IPS-NIHi11 (cell line): ENCODE results near the gene RAD51B.
"Not testable (repeated sequence)": the region's sequence is repeated elsewhere in the genome, so short reads cannot be mapped to it uniquely, and the experiment has no call there.

Source experiments
- DNase-seq: peaks from one replicate; pipeline ENCODE4 v3.0.0; 2012; ENCODE audit warnings: mixed read lengths, low spot score

Gene RAD51B

DNA sequence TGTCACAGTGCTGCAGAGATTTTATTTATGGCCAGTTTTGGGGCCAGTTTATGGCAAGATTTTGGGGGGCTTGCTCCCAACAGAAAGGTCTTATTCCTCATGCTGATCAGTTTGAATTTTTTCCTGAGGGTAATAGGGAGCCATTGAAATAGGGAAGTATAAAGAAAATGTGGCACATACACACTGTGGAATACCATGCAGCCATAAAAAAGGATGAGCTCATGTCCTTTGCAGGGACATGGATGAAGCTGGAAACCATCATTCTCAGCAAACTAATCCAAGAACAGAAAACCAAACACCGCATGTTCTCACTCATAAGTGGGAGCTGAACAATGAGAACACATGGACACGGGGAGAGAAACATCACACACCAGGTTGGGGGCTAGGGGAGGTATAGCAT is 483.4 kb downstream of the RAD51B start:
- DNase-seq = not testable (repeated sequence)

DNA sequence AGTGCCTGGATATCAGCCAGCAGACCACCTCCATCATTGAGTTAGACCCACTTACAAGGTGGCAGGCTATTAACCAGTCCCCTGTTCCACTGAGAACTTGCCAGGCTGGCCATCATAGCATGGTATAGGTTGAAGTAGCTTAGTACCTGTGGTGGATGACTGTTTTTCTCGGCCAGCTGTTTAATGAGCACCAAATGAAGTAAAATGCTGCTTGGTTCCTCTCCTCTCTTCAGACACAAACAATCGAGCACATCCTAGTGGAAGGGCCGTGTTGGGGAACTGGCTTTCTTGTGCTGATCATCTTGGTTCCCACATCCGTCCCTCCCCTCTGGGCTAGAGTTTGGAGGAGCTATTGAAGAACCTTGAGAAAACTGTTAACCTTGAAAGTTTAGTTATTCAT is 486.2 kb downstream of the RAD51B start:
- no peak for DNase-seq

DNA sequence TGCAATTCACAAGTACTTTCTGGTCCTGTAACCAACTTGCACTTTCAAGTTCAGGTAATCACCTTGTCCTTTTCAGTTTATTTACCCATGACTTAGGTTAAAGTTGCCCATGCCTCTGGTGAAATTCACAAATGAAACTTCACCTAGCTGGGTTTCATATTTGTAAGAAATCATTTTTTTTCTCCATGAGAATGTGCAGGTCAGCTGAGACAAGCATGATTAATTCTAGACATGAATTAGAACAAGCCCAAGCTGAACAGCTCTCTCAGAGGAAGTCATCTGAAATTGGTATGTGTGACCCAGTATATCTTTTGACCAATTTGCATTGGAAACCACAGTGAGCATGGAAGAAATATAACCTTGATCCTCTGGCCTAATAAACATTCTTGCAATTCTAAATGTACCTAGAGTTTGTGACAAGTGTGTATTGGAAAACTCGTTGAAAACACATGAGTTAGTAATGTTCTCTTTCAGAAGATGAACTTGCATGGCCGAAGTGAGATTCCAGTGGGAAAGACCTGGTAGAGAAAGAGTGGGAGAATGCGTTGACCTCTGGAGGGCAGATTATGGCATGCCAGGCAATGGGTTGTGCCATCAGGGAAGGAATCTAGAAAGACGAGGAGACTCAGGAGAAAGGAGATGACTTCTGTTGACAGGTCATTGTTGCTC is 486.8 kb downstream of the RAD51B start:
- DNase-seq = no peak

DNA sequence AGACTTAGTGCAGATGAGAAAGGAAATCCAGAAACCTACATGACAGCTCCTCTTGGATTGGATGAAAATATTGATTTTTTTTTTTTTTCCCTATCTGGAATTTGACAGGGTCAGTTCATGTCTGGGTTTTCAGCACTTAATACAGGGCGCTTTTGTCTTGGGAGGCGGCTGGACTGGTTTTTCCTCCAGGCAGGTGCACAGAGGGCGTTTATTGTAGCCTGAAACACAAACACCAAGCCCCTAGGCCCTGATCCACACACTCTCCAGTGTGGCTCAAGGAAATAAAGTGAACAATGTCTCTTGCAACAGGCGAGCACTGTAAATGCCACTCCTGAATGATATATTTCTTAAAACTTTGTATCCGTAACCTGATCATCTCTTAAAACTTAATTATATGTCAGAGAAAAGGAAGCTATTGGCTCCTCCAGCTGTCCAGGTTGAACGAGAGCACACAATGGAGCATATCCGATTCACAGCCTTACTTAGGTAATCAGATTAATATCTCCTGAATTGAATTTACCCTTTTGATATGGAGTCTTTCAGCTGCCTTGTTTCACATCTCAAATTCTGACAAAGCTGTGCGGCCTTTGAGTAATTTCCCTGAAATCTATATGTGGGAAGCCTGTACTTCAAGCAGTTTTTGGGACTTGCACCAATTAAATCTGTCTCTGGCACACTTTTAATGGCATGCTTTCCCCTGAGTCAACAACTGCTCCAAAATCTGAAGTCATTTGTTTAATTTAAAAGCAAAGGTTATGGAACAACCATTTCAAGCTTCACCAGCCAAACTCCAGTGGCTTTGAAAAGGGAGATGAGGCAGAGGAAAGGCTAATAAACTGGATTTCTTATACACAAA is 487.6 kb downstream of the RAD51B start:
- DNase-seq = peak; percentile 34

DNA sequence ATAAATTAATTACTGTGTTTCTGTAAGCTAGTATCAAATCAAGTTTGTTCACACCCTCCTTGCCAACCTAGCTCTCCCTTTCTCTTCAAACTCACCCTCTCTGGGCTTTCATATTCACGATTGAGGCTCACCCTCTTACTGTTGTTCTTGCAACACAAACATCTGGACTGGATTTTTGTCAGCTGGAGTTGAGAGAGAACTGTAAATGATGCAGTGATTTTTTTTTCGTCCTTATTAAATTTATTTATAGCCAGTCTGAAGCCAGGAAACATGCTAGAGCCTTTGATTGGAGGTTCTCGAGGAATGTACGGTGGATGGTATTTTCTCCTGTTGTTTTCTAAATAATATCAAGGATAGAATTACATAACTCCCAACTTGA is 488.2 kb downstream of the RAD51B start:
- no peak for DNase-seq

DNA sequence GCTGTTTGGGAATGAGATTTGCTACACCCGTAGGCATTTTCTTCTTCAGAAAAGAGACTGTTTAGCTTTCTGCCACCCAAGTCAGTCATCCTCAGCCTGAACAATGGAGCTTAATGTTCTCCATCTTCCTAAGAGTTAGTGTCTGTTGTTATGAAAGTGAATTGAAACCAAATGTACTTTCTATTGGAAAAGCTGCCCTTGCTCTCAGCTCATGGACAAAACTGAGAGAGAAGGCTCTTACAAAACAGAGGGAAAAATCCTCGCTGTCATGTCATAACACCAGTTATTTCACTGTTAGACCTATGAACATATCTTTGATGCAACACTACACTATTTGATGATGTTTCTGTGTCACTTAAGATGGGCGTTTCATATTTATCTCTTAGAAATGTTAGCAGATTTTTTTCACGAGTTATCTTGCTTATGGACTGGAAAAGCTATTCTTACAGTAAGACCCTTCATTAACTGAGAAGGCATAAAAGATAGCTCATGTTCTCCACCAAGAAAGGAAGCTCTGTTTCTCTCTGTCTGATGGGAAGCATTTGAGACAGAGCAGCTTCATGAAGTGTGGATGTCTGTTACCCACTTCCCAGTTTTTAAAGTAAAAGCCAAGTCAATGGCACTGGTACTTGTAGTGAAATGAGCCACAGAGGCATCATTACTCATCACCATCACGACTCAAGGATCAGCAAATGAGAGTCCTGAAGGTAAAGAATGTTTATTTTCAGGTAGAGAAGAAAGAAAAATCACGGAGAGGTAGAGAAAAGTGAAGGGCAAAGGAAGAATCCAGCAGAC is 489.3 kb downstream of the RAD51B start:
- no peak for DNase-seq

DNA sequence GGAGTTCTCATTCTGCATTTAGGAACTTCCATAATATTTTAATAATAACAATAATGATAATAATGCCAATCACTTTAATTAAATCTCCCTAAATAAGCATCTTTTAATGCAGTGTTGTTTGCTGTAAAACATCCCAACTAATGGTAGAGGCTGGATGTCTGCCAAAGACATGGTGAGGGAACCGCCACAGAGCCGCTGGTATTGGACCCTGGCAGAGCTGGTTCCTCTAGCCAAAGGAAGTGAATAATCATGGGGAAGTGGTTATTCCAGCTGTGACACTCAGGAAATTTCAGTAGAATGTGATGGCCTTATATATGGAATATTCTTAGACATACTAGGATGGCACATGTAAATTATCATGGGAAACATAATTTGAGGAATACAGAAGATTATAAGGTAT is 490.0 kb downstream of the RAD51B start:
- DNase-seq = no peak

DNA sequence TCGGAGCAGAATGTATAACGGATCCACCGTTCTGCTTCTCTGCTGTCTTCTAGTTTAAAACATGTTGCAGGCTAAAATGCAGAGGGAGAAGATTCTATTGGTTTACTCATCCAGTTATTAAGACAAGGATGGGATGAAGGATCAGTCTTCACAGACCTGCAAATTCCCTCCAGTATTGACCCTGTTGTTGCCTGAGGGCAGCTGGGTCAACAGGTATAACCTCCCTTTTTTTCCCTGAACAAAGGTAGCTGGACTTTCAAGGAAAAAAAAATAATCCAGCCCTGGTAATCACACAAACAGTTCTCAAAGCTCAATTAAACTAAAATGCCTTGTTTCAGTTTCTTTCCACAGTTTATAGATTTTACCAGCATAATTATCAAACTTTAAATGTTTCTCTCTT is 492.7 kb downstream of the RAD51B start:
- DNase-seq = no peak

DNA sequence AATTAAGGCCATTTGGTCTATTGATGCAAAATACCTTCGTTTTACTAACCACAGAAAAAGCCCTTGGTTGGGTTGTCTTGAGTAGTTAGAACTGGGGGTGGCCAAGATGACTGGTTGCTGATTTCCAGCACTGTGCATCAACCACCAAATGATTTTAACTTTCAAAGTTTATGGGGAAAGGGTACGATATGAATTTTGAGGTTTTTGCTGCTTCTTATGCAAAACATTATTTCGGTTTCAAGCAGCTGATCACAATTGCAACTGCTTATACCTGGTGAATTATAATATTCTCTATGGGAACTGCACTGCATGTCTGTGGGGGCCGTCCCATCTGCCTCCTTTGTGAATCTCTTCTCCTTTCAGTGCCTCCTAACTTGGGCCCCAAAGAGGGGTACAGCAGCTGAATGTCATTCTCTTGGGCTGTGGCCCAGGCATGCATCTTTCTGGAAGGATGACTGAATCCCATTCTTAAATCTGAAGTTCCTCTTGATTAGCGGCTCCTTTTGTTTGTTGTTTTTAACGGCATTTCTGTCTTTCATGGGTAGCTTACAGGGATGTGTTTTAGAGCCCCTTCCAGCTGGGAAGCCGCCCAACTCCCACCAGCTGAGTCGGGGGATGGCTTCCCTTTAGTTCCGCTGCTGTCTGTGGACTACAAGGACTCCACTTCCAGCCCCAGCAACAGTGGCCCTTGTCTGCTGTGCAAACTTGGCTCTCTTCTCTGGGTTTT is 493.5 kb downstream of the RAD51B start:
- no peak for DNase-seq

DNA sequence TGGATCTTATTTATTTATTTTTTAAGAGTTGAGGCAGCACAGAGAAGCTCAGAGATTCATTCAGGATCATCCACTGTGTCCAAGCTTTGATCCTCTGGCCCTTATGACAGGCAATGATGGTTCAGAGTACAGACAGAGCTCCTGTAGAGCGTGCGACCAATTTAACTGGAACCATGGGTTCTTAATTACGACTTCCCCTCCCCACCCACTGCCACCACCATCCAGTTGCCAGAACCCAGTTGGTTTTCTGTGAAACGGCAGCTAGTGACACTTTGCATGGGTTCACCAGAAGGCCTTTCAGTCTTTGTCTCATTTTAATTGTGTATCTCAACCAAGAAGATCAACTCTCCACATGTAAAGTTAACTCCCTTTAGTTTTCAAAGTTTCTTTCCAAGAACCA is 495.1 kb downstream of the RAD51B start:
- no peak for DNase-seq

DNA sequence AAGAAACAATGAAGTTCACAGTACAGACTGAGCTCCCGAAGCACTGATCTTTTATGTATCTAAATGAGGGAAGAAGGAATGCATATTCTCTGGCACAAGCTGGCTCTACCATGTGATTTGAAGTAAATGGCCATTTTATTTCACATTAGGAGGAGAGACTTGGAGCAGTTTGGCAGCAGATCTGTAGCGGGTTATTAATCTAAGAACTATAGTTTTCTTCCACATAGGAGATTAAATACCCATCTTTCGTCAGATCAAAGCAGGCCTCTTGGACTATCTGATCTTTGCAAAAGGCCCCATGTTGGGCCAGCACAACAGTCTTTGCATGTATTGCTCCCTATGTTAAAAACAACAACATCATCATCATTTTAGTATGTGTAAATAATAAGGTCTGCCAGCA is 495.5 kb downstream of the RAD51B start:
- DNase-seq = no peak

DNA sequence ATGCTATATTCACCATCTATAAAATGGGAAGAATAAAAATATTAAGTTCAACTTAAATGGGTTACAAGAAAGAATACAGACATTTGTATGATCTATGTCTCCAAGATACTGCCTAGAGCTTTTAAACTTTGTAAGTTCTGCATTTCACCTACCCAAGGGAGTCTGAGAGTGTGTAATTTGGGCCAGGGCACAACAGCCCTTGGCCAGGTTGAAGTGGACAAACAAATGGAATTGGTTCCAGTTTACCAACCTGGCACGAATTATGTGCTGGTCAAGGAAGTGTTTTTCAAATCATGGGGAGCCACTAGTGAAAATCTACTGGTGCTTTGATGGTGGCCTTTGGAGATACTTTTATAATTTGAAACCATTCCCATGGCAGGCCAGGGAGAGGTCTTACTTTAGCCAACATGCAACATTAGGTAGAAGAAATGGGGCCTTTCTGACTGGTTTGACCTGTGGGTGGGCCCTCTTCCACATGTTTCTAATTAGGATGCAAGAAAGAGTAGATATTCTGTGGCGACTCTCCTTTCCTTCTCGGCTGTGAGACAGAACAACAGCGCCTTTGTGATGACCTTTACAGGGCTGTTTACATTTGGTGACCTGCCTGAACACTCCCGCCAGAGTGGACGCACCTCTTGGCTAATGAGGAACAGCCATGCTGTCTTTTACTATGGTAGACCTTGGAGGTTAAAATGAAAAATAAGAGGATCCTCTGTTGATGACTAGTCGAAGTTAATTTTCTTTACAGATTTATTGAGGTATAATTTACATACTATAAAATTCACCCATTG is 496.7 kb downstream of the RAD51B start:
- DNase-seq = no peak

DNA sequence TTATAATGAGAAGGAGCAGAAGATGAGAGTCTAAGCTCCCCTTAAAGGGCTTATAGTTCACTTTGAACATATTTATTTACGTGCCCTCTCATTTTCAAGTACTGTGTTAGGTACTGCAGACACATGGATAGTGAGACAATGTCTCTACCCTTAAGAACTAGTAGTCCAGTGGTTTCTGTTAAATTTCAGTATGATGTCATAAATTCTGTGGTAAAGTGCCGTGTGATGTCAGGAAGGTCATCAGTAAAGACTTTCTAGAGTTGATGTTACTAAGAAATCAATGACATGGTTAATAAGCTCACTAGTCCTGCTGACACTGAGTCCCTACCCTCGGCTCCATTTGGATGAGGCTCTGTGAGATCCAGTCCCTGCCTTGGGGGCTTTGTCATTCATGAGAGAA is 497.7 kb downstream of the RAD51B start:
- no peak for DNase-seq

DNA sequence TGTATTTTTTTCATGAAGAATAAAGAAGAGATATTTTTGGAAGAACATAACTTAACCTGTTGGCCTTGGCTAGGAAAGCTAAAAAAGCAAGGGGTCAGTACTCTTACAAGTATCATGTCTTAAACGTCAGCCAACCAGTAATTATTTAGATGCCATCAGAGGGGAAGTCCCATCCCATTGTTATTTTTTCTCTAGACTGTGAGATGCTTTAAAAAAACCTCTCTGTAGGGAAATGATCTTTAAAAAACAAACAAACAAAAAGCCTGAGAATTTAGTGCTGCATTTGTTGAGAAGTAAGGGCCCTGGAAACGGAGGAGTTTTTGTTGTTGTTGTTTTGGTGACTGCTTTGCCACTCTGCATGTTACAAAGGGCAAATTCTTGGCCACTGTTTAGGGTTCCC is 499.2 kb downstream of the RAD51B start:
- no peak for DNase-seq

DNA sequence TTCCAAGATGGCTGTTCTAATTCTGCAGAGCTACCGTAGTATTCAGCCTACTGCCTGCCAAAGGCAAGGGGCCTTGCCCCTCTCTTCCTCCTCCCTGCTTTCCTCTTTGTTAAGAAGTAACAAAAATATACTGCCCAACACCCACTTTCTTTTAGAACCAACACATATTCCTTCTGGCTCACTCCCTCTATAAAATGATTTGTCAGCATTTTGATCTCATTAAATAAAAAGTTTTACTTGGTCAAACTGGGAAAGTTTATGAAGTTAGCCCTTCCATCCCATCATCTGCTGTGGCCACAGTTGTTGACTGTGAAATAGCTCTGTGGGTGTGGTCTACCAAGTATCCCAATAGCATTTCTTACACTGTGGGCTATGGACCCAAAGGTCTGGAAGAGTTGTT is 500.9 kb downstream of the RAD51B start:
- DNase-seq = no peak

DNA sequence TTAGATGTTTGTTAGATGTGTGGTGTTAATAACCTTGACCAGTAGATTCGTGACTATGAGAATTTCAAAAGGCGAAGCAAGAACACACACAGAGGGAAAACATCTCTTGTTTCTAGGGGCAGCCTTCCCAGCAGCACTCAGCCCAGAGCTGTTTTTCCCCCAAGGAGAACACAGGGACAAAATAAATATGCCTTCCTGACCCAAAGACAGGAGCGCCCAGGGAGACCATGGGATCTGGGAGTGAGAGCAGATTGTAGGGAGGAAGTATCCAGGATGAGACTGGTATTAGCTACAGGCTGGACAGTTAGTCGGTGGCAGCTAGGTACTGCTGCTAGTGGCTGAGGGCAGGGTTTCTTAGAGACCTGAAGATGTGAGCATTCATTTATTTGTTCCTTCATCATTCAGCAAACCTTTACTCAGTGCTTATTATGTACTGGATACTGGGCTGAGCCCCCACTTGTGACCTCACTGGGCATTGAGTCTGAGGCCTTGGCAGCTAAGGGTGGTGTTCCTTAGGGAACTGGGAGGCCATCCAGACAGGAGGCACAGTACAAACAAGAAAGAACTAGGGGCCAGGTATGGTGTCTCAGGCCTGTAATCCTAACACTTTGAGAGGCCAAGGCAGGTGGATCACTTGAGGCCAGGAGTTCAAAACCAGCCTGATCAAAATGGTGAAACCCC is 503.5 kb downstream of the RAD51B start:
- DNase-seq = no peak

DNA sequence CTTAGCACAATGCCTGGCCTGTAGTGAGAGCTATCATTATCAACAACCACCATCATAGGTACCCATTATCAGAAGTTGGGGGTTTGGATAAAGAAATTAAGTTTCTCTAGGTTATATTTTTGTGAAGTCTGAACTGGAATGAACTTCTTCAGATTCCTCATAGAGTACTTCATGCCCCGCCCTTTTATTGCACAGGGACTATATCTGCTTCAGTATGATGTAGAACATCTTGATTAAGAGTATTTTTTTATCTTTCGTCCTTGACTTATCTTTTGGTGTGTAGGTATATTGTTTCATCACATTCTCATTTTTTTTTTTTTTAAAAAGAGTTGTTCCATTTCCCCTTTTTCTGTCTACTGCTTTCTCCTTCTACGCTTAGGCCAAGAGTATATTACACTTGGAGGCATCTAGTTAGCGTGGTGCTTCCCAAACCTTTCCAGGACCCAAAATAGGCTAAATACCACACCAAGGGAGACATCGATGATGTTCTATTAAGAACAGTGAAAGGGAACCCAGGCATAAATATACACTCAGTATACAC is 505.8 kb downstream of the RAD51B start:
- DNase-seq = no peak

DNA sequence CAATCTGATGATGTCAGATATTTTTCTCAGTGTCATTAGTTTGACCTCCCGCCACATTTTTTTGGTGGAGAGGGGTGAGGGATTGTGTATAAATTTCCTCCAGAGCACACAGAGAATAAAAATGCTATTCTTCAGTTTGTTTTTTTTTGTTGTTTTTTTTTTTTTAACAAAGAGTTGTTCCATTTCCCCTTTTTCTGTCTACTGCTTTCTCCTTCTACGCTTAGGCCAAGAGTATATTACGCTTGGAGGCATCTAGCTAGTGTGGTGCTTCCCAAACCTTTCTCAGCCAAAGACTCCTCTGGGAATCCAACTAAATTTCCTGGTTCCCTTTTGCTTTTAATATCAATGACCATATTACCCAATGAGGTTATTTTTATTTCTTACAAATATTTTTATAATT is 507.7 kb downstream of the RAD51B start:
- no peak for DNase-seq

DNA sequence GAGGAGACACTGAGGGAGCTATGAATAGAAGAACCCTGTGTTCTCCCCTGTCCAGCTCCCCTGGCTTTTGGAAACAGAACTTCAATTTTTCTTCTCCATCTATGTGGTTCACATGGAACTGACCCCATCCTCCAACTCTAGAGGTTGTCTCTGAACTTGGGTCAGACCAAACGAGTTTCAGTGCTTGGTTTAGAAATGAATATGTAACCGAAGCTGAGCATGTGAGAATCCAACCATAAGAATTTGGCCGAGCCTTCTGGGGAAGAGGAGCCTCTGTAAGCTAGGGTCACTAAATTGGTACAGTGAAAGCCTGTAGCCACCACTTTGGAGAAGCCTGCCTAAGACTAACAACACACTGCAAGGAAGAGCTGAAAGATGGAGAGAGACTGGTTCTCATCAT is 508.9 kb downstream of the RAD51B start:
- DNase-seq = no peak

DNA sequence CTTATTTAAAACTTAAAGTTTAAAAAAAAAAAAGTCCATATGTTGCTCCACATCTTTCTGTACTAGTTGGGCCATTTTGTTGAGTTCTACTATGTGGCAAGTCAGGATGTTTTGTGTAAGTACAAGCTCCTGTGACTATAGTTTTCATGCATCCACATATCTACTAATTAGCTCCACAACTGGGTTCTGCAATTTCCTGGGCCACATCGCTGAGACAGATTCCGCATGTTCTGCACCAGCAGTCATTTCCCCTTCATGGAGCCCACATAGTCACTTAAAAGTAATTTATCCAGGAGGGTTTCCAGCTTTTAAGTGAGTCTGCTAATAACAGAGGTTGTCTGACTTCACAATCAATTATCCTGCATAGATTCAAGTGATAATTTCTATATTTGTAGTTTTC is 511.8 kb downstream of the RAD51B start:
- DNase-seq = no peak

DNA sequence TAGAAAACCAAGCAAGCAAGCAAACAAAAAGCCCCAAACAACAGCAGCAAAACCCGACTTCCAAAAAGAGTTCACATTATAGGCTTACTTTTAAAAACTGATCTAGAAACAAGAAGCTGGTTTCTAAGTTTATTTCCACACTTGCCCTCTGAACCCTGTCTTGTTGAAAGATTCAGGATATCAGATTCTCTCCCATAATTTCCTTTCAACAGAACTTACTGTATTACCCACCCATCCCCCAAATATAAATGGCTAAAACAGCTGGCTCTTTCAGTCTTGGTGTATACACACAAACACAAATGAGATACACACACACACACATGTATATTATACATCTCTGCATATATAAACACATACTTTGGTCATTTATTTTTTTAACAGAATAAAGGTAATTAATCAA is 512.4 kb downstream of the RAD51B start:
- no peak for DNase-seq
